GM21447 (cell line): Measurements from ENCODE around the gene ADGRV1.
"Not testable (repeated sequence)": the region's sequence is repeated elsewhere in the genome, so short reads cannot be mapped to it uniquely, and the experiment has no call there.

ENCODE experiments used
- ATAC-seq: cut with Tn5 transposase; IDR thresholded peaks from one replicate; pipeline ENCODE4 v1.9.1; 2021; ENCODE audit not compliant: unreplicated experiment

Gene ADGRV1

GRCh38 chr5:91049800-91050199 lies 491.2 kb downstream of the ADGRV1 start:
- no peak for ATAC-seq

DNA sequence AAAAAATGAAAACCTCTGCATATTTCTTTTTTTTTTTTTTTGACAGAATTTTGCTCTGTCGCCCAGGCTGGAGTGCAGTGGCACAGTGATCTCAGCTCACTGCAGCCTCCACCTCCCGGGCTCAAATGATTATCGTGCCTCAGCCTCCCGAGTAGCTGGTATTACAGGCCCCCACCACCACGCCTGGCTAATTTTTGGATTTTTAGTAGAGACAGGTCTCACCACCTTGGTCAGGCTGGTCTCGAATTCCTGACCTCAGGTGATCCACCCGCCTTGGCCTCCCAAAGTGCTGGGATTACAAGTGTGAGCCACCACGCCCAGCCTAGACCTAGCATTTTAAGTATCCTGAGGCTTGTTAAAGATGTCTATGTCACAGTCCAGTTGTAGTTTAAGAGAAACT lies 493.8 kb downstream of the ADGRV1 start:
- not testable (repeated sequence) for ATAC-seq

DNA sequence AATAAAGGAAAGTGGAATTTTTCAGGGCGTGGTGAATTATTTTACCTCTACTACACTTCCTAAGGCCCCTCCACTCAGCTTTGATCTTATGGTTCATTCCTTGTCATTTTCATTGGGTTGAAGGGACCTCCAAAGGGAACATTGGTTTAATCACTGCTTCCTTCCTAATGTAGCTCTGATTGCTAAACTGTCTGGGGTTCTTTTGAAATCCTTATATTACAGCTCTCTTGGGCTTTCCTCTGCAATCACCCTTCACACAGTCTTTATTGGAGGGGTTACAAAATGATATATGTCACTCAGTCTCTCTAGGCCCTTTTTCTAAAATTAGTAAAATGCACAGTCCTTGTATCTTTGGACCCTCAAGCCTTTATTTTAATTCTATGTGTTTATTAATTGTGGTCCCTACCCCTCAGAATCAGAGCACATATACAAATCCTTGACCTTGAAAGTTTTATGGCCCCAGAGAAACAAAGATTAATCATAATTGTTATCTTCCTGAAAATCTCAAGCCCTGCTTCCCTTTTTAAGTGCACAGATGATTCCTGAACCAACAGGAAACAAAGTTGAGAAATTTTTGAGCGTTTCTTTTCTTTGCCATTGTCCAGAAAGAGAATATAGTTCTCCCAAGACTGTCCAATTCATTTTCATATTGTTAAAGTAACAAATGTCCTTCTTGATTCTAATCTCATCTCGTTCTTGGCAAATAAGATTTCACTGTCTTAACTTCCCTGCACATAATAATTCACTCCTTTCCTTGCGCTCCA lies 494.6 kb downstream of the ADGRV1 start:
- ATAC-seq, result no peak

GRCh38 chr5:91053741-91054025 lies 495.1 kb downstream of the ADGRV1 start:
- ATAC-seq, result no peak

GRCh38 chr5:91058155-91058554 lies 499.6 kb downstream of the ADGRV1 start:
- no peak for ATAC-seq

GRCh38 chr5:91058575-91058974 lies 500.0 kb downstream of the ADGRV1 start:
- ATAC-seq, result no peak

DNA sequence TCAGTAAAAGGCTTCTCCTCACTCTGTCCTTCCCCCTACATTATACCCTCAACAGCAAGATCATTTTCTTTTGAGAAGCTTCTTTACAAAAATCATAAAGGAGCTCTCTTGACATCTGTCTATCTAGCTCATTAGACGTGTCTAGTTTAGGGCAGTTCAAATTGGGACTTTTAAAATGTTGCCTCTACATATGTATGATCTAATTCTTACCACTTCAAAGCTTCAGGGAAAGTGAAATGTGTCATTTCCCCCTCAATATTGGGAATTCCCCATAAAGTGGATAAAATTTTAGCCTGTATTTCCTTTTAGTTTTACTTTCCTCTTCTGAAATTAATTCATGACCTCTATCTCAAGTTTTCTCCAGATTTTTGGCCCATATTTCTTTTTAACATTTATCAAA lies 500.8 kb downstream of the ADGRV1 start:
- peak; percentile 86 for ATAC-seq

GRCh38 chr5:91061094-91061493 lies 502.5 kb downstream of the ADGRV1 start:
- no peak for ATAC-seq

DNA sequence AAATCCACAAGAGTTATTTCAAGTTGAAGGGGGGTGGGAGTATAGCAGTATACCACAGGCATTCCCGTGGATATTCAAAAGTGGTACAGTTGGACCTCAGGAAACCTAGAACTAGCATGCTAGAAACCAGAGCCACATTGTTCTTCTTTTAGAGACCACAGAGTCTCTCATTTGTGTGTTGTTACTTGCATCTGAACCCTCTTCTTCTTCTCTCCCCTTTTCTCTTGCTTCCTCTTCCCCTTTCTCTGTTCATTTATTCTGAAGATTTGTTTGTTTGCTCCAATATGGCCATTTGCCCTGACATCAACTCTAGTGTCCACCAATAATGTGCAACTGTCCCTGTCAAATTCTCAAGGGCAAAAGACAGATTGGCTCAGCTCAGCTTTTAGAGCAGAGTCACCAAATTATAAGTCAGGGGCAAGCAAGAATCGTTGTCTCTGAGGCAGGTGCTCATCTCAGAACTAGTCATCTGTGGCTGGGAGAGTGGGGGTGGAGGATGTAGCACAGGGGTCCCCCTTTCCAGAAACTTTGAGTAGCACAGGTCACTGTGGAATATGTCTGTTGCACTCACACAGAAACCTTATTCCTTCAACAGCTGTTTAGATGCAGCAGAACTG lies 503.5 kb downstream of the ADGRV1 start:
- no peak for ATAC-seq

DNA sequence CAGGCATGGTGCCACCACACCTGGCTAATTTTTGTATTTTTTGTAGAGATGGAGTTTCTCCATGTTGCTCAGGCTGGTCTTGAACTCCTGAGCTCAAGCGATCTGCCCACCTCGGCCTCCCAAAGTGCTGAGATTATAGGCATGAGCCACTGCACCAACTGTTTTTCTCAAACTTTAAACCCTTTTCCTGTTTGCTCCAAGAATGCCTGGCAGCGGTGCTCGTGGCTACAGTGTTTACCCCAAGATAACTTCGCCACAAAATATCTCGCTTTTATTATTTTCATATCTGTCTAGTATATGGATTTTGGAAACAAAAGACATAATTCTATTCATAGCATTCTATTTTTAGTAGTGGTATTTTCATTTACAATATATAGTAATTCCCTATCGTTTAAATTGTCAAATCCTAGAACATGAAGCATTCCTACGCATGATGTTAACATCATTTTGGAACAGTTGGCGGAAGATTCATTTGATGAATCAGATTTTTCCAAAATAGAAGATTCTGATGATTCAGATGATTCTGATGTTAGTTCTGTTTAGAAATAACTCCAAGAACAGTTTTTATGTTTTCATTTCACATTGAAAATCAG lies 504.6 kb downstream of the ADGRV1 start:
- ATAC-seq, result not testable (repeated sequence)

- no peak for ATAC-seq
Observed at GRCh38 chr5:91065496-91065895, 506.9 kb downstream of the ADGRV1 start.

DNA sequence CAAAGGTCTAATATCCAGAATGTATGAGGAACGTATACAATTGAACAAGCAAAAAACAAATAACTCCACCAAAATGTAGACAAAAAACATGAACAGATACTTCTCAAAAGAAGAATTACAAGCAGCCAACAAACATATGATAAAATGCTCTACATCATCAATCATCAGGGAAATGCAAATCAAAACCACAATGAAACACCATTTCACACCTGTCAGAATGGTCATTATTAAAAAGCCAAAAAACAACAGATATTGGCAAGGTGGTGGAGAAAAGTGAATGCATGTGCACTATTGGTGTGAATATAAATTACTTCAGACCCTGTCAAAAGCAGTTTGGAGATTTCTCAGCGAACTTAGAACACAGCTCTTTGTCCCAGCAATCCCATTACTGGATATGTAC lies 510.8 kb downstream of the ADGRV1 start:
- no peak for ATAC-seq

- ATAC-seq, result no peak
Observed at GRCh38 chr5:91070761-91071550, 512.4 kb downstream of the ADGRV1 start.

DNA sequence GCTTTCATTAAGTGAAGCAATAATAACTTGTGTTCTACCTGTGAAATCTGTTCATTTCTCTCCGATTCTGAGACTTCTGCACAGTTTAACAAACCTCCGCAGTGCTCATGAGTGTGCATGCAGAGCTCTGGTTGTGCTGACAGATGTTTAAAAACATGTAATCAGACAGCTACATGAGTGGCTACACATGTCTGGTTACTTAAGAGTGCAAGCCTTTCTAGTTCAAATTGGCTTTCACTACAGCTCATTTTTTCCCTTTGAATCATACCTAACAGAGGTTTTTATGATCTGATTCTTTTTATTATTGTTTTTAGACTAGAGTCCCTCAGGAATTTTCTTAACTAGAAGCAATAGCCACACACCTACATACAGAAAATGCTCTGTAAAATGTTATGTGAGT lies 514.3 kb downstream of the ADGRV1 start:
- no peak for ATAC-seq

DNA sequence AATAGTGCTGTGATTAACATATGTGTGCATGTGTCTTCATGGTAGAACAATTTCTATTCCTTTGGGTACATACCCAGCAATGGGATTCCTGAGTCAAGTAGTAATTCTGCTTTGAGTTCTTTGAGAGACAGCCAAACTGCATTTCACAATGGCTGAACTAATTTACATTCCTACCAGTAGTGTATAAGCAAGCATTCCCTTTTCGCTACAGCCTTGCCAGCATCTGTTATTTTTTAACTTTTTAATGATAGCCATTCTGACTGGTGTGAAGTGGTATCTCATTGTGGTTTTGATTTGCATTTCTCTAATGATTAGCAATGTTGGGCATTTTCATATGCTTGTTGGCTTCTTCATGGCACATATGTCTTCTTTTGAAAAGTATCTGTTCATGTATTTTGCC lies 516.0 kb downstream of the ADGRV1 start:
- ATAC-seq, result peak; percentile 56

- no peak for ATAC-seq
Observed at GRCh38 chr5:91076138-91076537, 517.5 kb downstream of the ADGRV1 start.

DNA sequence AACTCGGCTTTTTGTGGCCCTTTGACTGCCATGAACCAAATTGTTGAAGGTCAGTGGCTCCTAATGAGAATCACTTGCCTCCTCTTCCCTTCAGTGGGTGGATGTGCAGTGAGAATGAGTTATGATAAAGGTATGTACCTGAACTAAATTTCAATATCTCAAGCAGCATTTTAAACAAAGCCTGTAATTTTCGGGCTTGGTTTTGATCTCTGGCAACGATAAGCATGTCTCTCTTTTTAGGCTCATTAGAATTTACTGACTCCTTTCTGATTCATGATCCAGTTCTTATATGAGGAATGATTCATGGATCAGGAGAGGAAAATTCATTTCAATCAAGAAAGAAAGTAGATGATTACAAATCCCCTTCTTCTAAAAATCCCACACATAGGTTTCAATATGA lies 519.0 kb downstream of the ADGRV1 start:
- ATAC-seq, result no peak

GRCh38 chr5:91079037-91079436 lies 520.4 kb downstream of the ADGRV1 start:
- ATAC-seq, result no peak

DNA sequence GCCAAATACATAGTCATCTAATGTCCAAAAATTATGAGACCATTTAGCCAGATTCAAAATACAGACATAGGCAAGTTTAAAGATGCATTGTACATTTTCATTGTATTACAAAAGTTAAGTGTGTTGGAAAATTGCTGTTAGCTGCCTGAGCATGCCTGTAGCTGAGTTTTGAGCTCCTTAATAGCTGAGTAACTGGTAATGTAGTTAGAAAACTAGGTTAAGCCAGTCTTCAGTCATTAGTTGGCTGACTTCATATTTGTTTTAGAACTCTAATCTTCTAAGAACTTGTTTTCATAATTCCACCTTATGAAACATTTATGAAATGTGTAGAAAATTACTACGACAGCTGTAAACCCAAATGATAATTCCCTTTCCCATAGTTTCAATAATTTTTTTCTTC lies 531.2 kb downstream of the ADGRV1 start:
- no peak for ATAC-seq

- ATAC-seq, result no peak
Observed at GRCh38 chr5:91090995-91091394, 532.4 kb downstream of the ADGRV1 start.

GRCh38 chr5:91091471-91092234 lies 533.1 kb downstream of the ADGRV1 start:
- no peak for ATAC-seq
